ENCODE measurements around the gene WDR77.

The WDR77 gene

GRCh38 chr1:111420377-111420776 lies 28.7 kb downstream of the WDR77 start:
- H3K79me2 ChIP-seq (ENCODE audit: insufficient read depth, low read length), result no peaks in the 10 kb centered on the region

GRCh38 chr1:111419037-111419436 lies 30.0 kb downstream of the WDR77 start:
- H3K36me3 ChIP-seq (ENCODE audit: insufficient read depth, low read length), result no peaks in the 10 kb centered on the region
- H3K79me2 ChIP-seq (ENCODE audit: insufficient read depth, low read length), result no peaks in the 10 kb centered on the region
- no peaks in the 10 kb centered on the region for H3K9me2 ChIP-seq (replicated peaks; ENCODE audit: low read depth, low read length)
- no peaks in the 10 kb centered on the region for H3K27me3 ChIP-seq (ENCODE audit: insufficient read depth, low read length, poor library complexity, severe bottlenecking)
- H4K20me1 ChIP-seq (ENCODE audit: insufficient read depth, low read length, poor library complexity, severe bottlenecking), result no peaks in the 10 kb centered on the region
- H3K9me3 ChIP-seq (ENCODE audit: insufficient read depth, low read depth, low read length), result no peaks in the 10 kb centered on the region
- no peak overlapping the region for H3K4me2 ChIP-seq (ENCODE audit: low read depth, low read length, poor library complexity, severe bottlenecking)
- no peak overlapping the region for H2AFZ ChIP-seq (ENCODE audit: low read length)
- H3K9ac ChIP-seq (ENCODE audit: low read depth, low read length, poor library complexity, severe bottlenecking), result no peak overlapping the region
- no peak for TF ChIP-seq EZH2phosphoT487 (IDR thresholded peaks at IDR 0.05; ENCODE audit: borderline replicate concordance)
- H3F3A ChIP-seq (ENCODE audit: low read depth), result no peaks in the 10 kb centered on the region
- H3K4me1 ChIP-seq (ENCODE audit: insufficient read depth, low read length, poor library complexity, severe bottlenecking), result no peaks in the 10 kb centered on the region
- H3K4me3 ChIP-seq (ENCODE audit: low read length, poor library complexity, severe bottlenecking), result no peak overlapping the region

More at GRCh38 chr1:111420377-111420776, 28.7 kb downstream of the WDR77 start:
- Histone ChIP-seq H4K20me1 (ENCODE audit: insufficient read depth, low read length, poor library complexity, severe bottlenecking) (no peaks in the 10 kb centered on the region), H3K9me3 (ENCODE audit: insufficient read depth, low read depth, low read length) (no peaks in the 10 kb centered on the region), H3K27me3 (ENCODE audit: insufficient read depth, low read length, poor library complexity, severe bottlenecking) (no peaks in the 10 kb centered on the region), H3K4me2 (ENCODE audit: low read depth, low read length, poor library complexity, severe bottlenecking) (no peak overlapping the region), H3K9ac (ENCODE audit: low read depth, low read length, poor library complexity, severe bottlenecking) (no peak overlapping the region), H3K4me1 (ENCODE audit: insufficient read depth, low read length, poor library complexity, severe bottlenecking) (no peaks in the 10 kb centered on the region), H3F3A (ENCODE audit: low read depth) (no peaks in the 10 kb centered on the region), H3K4me3 (ENCODE audit: low read length, poor library complexity, severe bottlenecking) (no peak overlapping the region), H3K9me2 (replicated peaks; ENCODE audit: low read depth, low read length) (no peaks in the 10 kb centered on the region), H3K36me3 (ENCODE audit: insufficient read depth, low read length) (no peaks in the 10 kb centered on the region), H2AFZ (ENCODE audit: low read length) (no peak overlapping the region)
- TF ChIP-seq EZH2phosphoT487 (IDR thresholded peaks at IDR 0.05; ENCODE audit: borderline replicate concordance), result no peak

GRCh38 chr1:111417755-111418154 lies 31.3 kb downstream of the WDR77 start:
- H3K9me2 ChIP-seq (replicated peaks; ENCODE audit: low read depth, low read length), result no peaks in the 10 kb centered on the region
- no peak overlapping the region for H3K4me2 ChIP-seq (ENCODE audit: low read depth, low read length, poor library complexity, severe bottlenecking)
- no peaks in the 10 kb centered on the region for H4K20me1 ChIP-seq (ENCODE audit: insufficient read depth, low read length, poor library complexity, severe bottlenecking)
- H3K79me2 ChIP-seq (ENCODE audit: insufficient read depth, low read length), result no peaks in the 10 kb centered on the region
- TF ChIP-seq EZH2phosphoT487 (IDR thresholded peaks at IDR 0.05; ENCODE audit: borderline replicate concordance) (no peak), CTCF (conservative IDR thresholded peaks at IDR 0.05; ENCODE audit: low read length) (no peak)
- no peaks in the 10 kb centered on the region for H3K9me3 ChIP-seq (ENCODE audit: insufficient read depth, low read depth, low read length)
- H3K4me3 ChIP-seq (ENCODE audit: low read length, poor library complexity, severe bottlenecking), result no peak overlapping the region
- H3K9ac ChIP-seq (ENCODE audit: low read depth, low read length, poor library complexity, severe bottlenecking), result no peak overlapping the region
- H3K4me1 ChIP-seq (ENCODE audit: insufficient read depth, low read length, poor library complexity, severe bottlenecking), result no peaks in the 10 kb centered on the region
- H3F3A ChIP-seq (ENCODE audit: low read depth), result no peaks in the 10 kb centered on the region
- no peaks in the 10 kb centered on the region for H3K27me3 ChIP-seq (ENCODE audit: insufficient read depth, low read length, poor library complexity, severe bottlenecking)
- H3K36me3 ChIP-seq (ENCODE audit: insufficient read depth, low read length), result no peaks in the 10 kb centered on the region
- H2AFZ ChIP-seq (ENCODE audit: low read length), result no peak overlapping the region

GRCh38 chr1:111415461-111415860 lies 33.6 kb downstream of the WDR77 start:
- H3K9me3 ChIP-seq (ENCODE audit: insufficient read depth, low read depth, low read length), result no peaks in the 10 kb centered on the region
- no peak overlapping the region for H3K4me3 ChIP-seq (ENCODE audit: low read length, poor library complexity, severe bottlenecking)
- H2AFZ ChIP-seq (ENCODE audit: low read length), result no peak overlapping the region
- H3K9ac ChIP-seq (ENCODE audit: low read depth, low read length, poor library complexity, severe bottlenecking), result no peak overlapping the region
- H3K79me2 ChIP-seq (ENCODE audit: insufficient read depth, low read length), result no peaks in the 10 kb centered on the region
- no peaks in the 10 kb centered on the region for H3F3A ChIP-seq (ENCODE audit: low read depth)
- no peaks in the 10 kb centered on the region for H3K27me3 ChIP-seq (ENCODE audit: insufficient read depth, low read length, poor library complexity, severe bottlenecking)
- no peaks in the 10 kb centered on the region for H3K36me3 ChIP-seq (ENCODE audit: insufficient read depth, low read length)
- no peak overlapping the region for H3K4me2 ChIP-seq (ENCODE audit: low read depth, low read length, poor library complexity, severe bottlenecking)
- no peak for TF ChIP-seq EZH2phosphoT487 (IDR thresholded peaks at IDR 0.05; ENCODE audit: borderline replicate concordance)
- no peak for TF ChIP-seq CTCF (conservative IDR thresholded peaks at IDR 0.05; ENCODE audit: low read length)
- H3K9me2 ChIP-seq (replicated peaks; ENCODE audit: low read depth, low read length), result no peaks in the 10 kb centered on the region
- H3K4me1 ChIP-seq (ENCODE audit: insufficient read depth, low read length, poor library complexity, severe bottlenecking), result no peaks in the 10 kb centered on the region
- H4K20me1 ChIP-seq (ENCODE audit: insufficient read depth, low read length, poor library complexity, severe bottlenecking), result no peaks in the 10 kb centered on the region
